ENCODE results near the gene CACNA2D4.

The CACNA2D4 gene

DNA sequence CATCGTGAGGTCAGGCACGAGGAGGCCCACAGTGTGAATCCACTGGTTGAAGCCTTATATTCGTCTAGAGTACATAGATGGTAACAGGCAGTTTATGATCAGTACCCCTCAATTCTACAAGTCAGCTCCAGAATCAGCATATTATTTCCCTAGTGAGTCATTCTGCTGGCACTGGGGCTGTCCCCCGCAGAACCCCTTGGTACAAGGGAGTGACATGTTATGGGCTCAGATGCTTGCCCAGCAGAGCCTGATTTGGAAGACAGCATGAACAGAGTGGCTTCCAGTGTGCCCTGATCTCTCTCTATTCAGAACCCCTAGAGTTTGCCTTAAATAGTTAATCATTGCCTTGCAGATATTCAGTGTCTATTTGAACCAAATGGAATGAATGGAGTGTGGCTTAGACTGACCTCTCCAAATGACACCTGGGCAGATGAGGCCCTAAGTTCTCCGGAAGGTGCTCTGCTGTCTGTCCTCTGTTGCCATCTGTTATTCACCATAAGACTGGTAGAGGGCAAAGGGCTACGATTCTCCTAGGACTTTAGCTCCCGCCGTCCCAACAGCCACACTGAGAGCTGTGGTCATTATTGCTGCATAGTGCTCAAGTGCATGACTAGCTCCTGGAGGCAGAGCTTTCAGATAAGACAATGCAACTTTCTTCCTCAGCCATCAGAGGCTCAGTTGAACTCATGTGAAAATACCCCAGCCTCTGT is 41.1 kb downstream of the CACNA2D4 start:
- TF ChIP-seq, protein P1, sequence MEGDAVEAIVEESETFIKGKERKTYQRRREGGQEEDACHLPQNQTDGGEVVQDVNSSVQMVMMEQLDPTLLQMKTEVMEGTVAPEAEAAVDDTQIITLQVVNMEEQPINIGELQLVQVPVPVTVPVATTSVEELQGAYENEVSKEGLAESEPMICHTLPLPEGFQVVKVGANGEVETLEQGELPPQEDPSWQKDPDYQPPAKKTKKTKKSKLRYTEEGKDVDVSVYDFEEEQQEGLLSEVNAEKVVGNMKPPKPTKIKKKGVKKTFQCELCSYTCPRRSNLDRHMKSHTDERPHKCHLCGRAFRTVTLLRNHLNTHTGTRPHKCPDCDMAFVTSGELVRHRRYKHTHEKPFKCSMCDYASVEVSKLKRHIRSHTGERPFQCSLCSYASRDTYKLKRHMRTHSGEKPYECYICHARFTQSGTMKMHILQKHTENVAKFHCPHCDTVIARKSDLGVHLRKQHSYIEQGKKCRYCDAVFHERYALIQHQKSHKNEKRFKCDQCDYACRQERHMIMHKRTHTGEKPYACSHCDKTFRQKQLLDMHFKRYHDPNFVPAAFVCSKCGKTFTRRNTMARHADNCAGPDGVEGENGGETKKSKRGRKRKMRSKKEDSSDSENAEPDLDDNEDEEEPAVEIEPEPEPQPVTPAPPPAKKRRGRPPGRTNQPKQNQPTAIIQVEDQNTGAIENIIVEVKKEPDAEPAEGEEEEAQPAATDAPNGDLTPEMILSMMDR (IDR thresholded peaks at IDR 0.05; ENCODE audit: control insufficient read depth, extremely low read depth, insufficient read depth), result no peak
- no peak overlapping the region for H3K4me3 ChIP-seq (ENCODE audit: low read depth, low read length)
- DNase-seq (ENCODE audit: low read depth), result no peak

DNA sequence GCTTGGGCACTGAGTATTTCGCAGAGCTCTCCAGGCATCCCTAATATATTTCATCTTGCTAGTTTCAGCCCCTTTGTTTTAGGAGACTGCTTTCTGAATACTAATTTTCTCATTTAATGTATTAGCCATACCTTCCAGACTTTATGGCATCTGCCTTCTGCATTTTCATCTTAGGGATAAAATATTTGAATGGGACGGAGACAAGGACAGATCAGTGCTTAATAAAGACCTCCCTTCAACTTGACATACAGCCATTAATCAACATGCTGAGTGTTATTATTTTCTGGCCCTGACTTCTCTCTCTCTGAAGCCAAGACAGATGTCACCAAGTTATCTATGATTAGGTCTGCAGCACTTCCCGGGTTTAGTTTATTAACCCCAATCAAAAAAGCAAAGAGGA is 42.4 kb downstream of the CACNA2D4 start:
- no peak for DNase-seq (ENCODE audit: low read depth)
- TF ChIP-seq, protein P1 (IDR thresholded peaks at IDR 0.05; ENCODE audit: control insufficient read depth, extremely low read depth, insufficient read depth), result no peak
- no peak overlapping the region for H3K4me3 ChIP-seq (ENCODE audit: low read depth, low read length)

DNA sequence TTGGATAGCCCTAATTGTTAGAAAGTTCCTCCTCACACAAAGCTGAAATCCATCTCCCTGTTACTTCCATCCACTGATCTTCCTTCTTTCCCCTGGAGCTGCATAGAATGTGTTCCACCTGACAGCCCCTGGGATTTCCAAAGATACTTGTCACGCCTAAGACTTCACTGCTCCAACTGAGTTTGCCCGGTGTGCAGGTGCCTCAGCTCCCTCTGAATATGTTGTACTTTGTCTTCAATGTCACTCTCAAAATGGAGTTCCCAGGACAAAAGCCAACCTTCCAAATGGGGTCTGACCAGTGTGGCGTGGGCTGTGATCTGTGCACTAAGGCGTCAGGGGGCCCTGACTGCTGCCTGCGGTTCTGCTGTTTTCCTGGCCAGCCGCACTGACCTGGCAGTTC is 42.8 kb downstream of the CACNA2D4 start:
- DNase-seq (ENCODE audit: low read depth), result no peak
- H3K4me3 ChIP-seq (ENCODE audit: low read depth, low read length), result no peak overlapping the region
- TF ChIP-seq, protein P1 (IDR thresholded peaks at IDR 0.05; ENCODE audit: control insufficient read depth, extremely low read depth, insufficient read depth), result no peak

DNA sequence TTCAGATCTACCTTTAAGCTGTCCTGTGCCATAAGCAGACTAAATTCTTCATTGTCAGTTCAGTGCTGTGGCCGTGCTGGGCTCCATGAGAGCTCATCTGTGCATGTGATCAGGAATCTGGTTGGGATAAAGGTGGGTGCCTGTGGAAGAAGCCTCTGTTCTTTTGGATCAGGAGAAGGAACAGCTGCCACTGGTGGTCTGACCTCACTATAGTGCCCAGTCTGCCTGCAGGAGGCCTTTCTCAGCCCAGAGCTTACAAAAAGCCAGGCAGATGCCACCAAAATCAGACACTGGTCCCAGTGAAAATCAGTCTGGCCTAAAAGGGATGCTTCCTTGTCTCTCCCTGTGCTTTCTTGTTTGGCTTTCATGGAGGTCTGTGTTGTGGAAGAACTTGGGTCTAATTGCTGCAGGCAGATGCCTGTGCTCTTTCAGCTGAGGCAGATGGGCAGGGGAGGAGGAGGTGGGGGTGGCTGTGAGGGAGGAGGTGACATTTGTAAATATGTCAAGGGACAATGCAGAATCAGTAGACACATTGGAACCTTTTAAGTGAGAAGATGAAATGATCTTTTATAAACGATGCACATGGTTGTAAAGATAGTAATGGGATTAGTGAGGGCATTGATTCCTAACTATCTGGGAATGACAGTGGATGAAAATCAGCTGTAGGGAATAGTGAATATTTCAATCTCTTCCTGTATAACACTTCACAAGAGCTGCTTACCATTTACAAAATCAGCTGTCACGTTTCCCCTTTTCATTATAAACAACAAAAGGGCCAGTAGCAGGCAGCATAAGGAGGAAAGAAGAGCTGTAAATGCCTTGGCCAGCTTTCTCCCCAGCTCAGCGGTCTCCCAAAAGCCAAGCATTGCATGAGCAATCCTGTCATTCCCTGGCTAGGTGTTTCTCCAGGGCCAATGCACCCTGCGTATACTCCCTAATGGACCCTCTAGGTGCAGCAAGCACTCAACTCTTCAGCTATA is 44.6 kb downstream of the CACNA2D4 start:
- TF ChIP-seq, protein P1 (IDR thresholded peaks at IDR 0.05; ENCODE audit: control insufficient read depth, extremely low read depth, insufficient read depth), result no peak
- H3K4me3 ChIP-seq (ENCODE audit: low read depth, low read length), result no peak overlapping the region
- DNase-seq (ENCODE audit: low read depth), result no peak

DNA sequence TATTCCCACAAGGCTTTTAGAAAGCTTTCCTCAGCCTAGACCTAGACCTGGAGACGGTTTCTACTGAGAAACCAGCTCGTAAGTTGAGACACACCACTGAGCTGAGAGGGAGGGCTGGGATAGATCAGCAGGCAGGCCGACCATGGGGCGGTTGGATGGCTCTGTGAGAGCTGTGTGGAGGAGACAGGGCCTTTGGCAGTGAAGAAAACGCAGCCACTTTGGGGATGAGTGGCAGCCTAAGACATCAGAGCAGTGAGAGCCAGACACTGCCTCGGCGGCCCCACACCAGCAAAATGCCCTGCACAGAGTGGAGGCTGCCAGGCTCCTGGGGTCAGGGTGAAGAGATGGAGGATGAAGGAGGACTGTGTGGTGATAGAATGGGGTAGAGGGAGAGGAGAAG is 46.0 kb downstream of the CACNA2D4 start:
- no peak overlapping the region for H3K4me3 ChIP-seq (ENCODE audit: low read depth, low read length)
- TF ChIP-seq, protein P1 (IDR thresholded peaks at IDR 0.05; ENCODE audit: control insufficient read depth, extremely low read depth, insufficient read depth), result no peak
- DNase-seq (ENCODE audit: low read depth), result no peak

DNA sequence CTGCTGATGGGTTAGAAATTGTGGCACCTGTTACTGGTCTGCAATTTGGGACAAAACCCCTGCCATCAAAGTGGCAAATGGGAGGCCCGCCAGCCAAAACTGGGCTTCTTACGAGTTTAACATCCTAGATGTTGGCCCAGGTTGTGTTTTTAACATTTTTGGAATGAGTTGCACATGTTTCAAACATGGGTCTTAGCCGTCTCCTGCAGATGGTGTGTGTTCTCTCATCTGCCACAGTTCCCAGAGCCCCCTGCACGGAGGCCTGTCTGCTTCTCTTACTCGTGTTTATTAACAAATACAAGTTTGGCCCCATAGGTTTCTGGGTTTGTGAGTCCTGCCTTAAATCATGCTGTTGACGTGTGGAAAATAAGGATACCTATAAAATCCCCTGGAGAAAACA is 46.5 kb downstream of the CACNA2D4 start:
- no peak for DNase-seq (ENCODE audit: low read depth)
- no peak overlapping the region for H3K4me3 ChIP-seq (ENCODE audit: low read depth, low read length)

More for the DNA sequence above, 46.5 kb downstream of the CACNA2D4 start:
- TF ChIP-seq, protein P1 (IDR thresholded peaks at IDR 0.05; ENCODE audit: control insufficient read depth, extremely low read depth, insufficient read depth), result no peak

Measured in LNCaP clone FGC (cell line).